GM23338 (cell line): ENCODE measurements around the gene SLC22A14.

Source experiments
- CREB1 ChIP-seq: fragments of 250-450 bp; sonication (Bioruptor Pico); IDR thresholded peaks from 2 replicates; pipeline ENCODE4 v1.5.0; 2020; ENCODE audit warnings: low read depth, mild to moderate bottlenecking, moderate library complexity
- CTCF ChIP-seq, 2 experiments: fragments of 200-600 bp in 1 of 2; sonication (generic) in 1 of 2; conservative IDR thresholded peaks; 2 replicates each; pipeline versions ENCODE4 v1.5.1 to v1.6.1; 2016 to 2017; ENCODE audit warnings: antibody characterized with exemption in 2 of 2, low read depth in 2 of 2, mild to moderate bottlenecking in 2 of 2, moderate library complexity in 1 of 2
- EZH2 ChIP-seq: fragments of 200-600 bp; sonication (generic); IDR thresholded peaks from one replicate; pipeline ENCODE4 v1.8.0; 2017; ENCODE audit warnings: antibody characterized with exemption, mild to moderate bottlenecking, low read depth; ENCODE audit not compliant: unreplicated experiment
- EZH2phosphoT487 ChIP-seq: fragments of 200-600 bp; sonication (generic); IDR thresholded peaks from one replicate; pipeline ENCODE4 v1.8.1; 2018; ENCODE audit warnings: antibody characterized with exemption; ENCODE audit not compliant: unreplicated experiment
- JUNB ChIP-seq: IDR thresholded peaks from one replicate; pipeline ENCODE4 v1.6.1; 2016; ENCODE audit warnings: antibody characterized with exemption; ENCODE audit not compliant: unreplicated experiment
- POLR2AphosphoS5 ChIP-seq: IDR thresholded peaks from 2 replicates; pipeline ENCODE4 v1.6.1; 2016; ENCODE audit warnings: antibody characterized with exemption, low read depth
- ZNF331 ChIP-seq: fragments of 250-450 bp; sonication (Bioruptor Pico); IDR thresholded peaks from 2 replicates; pipeline ENCODE4 v1.5.0; 2020; ENCODE audit warnings: low read depth, mild to moderate bottlenecking, moderate library complexity
- ZNF462 ChIP-seq: fragments of 250-450 bp; sonication (Bioruptor Pico); IDR thresholded peaks from 2 replicates; pipeline ENCODE4 v1.5.0; 2020; ENCODE audit warnings: mild to moderate bottlenecking, moderate library complexity
- TF ChIP-seq, protein P1 (sequence below): IDR thresholded peaks from one replicate; pipeline ENCODE4 v1.6.1; 2018; ENCODE audit warnings: antibody characterized with exemption; ENCODE audit not compliant: unreplicated experiment
- TF ChIP-seq, protein P2 (sequence below): IDR thresholded peaks from 2 replicates; pipeline ENCODE4 v1.6.1; 2016; ENCODE audit warnings: antibody characterized with exemption

- TF ChIP-seq, protein P1, sequence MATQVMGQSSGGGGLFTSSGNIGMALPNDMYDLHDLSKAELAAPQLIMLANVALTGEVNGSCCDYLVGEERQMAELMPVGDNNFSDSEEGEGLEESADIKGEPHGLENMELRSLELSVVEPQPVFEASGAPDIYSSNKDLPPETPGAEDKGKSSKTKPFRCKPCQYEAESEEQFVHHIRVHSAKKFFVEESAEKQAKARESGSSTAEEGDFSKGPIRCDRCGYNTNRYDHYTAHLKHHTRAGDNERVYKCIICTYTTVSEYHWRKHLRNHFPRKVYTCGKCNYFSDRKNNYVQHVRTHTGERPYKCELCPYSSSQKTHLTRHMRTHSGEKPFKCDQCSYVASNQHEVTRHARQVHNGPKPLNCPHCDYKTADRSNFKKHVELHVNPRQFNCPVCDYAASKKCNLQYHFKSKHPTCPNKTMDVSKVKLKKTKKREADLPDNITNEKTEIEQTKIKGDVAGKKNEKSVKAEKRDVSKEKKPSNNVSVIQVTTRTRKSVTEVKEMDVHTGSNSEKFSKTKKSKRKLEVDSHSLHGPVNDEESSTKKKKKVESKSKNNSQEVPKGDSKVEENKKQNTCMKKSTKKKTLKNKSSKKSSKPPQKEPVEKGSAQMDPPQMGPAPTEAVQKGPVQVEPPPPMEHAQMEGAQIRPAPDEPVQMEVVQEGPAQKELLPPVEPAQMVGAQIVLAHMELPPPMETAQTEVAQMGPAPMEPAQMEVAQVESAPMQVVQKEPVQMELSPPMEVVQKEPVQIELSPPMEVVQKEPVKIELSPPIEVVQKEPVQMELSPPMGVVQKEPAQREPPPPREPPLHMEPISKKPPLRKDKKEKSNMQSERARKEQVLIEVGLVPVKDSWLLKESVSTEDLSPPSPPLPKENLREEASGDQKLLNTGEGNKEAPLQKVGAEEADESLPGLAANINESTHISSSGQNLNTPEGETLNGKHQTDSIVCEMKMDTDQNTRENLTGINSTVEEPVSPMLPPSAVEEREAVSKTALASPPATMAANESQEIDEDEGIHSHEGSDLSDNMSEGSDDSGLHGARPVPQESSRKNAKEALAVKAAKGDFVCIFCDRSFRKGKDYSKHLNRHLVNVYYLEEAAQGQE = no peak
- TF ChIP-seq CTCF (conservative IDR thresholded peaks at IDR 0.05; ENCODE audit: low read depth in 2 of 2) (no peak), POLR2AphosphoS5 (no peak), EZH2 (no peak), CREB1 (CRISPR knock-in tag) (no peak), ZNF331 (CRISPR knock-in tag) (no peak), JUNB (no peak), ZNF462 (CRISPR knock-in tag) (no peak), EZH2phosphoT487 (no peak)
- TF ChIP-seq, protein P2, sequence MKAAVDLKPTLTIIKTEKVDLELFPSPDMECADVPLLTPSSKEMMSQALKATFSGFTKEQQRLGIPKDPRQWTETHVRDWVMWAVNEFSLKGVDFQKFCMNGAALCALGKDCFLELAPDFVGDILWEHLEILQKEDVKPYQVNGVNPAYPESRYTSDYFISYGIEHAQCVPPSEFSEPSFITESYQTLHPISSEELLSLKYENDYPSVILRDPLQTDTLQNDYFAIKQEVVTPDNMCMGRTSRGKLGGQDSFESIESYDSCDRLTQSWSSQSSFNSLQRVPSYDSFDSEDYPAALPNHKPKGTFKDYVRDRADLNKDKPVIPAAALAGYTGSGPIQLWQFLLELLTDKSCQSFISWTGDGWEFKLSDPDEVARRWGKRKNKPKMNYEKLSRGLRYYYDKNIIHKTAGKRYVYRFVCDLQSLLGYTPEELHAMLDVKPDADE = no peak
Measured at GRCh38 chr3:38327335-38328009, 45.4 kb downstream of the SLC22A14 start.
